ENCODE measurements around the gene GPC3.

The GPC3 gene

GRCh38 chrX:133928365-133928764 is 57.0 kb downstream of the GPC3 start:
- TF ChIP-seq ZNF555 (tag by site-specific recombination; conservative IDR thresholded peaks at IDR 0.05), result no peak
- no peak for TF ChIP-seq SCRT2 (tag by site-specific recombination; IDR thresholded peaks at IDR 0.05)
- TF ChIP-seq ZNF521 (tag by site-specific recombination; IDR thresholded peaks at IDR 0.05), result no peak
- no peak for TF ChIP-seq TRIM28 (IDR thresholded peaks at IDR 0.05; ENCODE audit: borderline replicate concordance, low read length)
- no peak for TF ChIP-seq ZNF132 (tag by site-specific recombination; IDR thresholded peaks at IDR 0.05; ENCODE audit: borderline replicate concordance)
- TF ChIP-seq ZNF561 (tag by site-specific recombination; IDR thresholded peaks at IDR 0.05; ENCODE audit: borderline replicate concordance), result no peak
- no peak for TF ChIP-seq ZBTB7A (tag by site-specific recombination; IDR thresholded peaks at IDR 0.05; ENCODE audit: low read depth)
- no peak for TF ChIP-seq ZNF362 (tag by site-specific recombination; IDR thresholded peaks at IDR 0.05)
- TF ChIP-seq ZNF19 (tag by site-specific recombination; IDR thresholded peaks at IDR 0.05; ENCODE audit: low read depth), result no peak

DNA sequence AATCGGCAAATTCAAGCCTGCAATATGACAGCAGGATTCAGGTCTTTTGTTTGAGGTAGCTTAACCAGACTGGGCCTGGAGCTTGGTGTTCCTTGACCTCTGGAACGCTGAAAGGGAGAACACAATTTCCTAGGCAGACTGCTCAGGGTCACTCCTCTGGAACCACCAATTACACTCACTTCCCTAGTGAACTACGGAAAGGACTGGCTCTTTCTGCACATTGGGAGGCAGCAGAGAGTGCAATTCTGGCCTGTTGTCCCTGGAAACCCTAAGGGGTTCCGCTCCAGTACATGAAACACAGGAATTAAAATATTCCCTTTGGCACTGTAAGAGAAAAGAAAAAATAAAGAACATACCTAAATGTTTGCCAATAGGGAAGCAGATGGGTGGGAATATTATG is 58.6 kb downstream of the GPC3 start:
- Histone ChIP-seq H3K27ac (ENCODE audit: extremely low read depth, low read depth, low read length) (no peak overlapping the region), H3K4me1 (ENCODE audit: control insufficient read depth, insufficient read depth, low read length) (no peaks in the 10 kb centered on the region; the same call in 1 of the 2 replicates), H3K4me3 (ENCODE audit: low read depth, low read length) (no peak overlapping the region), H3K9me3 (ENCODE audit: control insufficient read depth, insufficient read depth, low read depth, low read length) (no peaks in the 10 kb centered on the region), H3K36me3 (ENCODE audit: control insufficient read depth in 2 of 2, insufficient read depth in 1 of 2, low read length in 2 of 2) (no peaks in the 10 kb centered on the region)
- CTCF ChIA-PET, result interaction anchor here (0.7 to 1.0 kb wide), 3 partner anchors 8 to 99 kb away, joined by 3 to 4 read pairs (median 4); no protein-coding TSS in a partner anchor
- TF ChIP-seq ZNF132 (tag by site-specific recombination; IDR thresholded peaks at IDR 0.05; ENCODE audit: borderline replicate concordance) (no peak), ZNF843 (tag by site-specific recombination; IDR thresholded peaks at IDR 0.05) (no peak), ZNF324 (tag by site-specific recombination; IDR thresholded peaks at IDR 0.05) (no peak)
- POLR2A ChIA-PET, result no interaction called here

More at GRCh38 chrX:133928365-133928764, 57.0 kb downstream of the GPC3 start:
- Histone ChIP-seq H3K36me3 (ENCODE audit: control insufficient read depth in 2 of 2, insufficient read depth in 1 of 2, low read length in 2 of 2) (no peaks in the 10 kb centered on the region), H3K4me1 (ENCODE audit: control insufficient read depth, insufficient read depth, low read length) (no peaks in the 10 kb centered on the region; the same call in 1 of the 2 replicates), H3K9me3 (ENCODE audit: control insufficient read depth, insufficient read depth, low read depth, low read length) (no peaks in the 10 kb centered on the region), H3K4me3 (ENCODE audit: low read depth, low read length) (no peak overlapping the region), H3K27ac (ENCODE audit: extremely low read depth, low read depth, low read length) (no peak overlapping the region)
- ChIA-PET CTCF (interaction anchor here (1.0 kb wide), 1 partner anchor 98 kb away, joined by 5 read pairs; no protein-coding TSS in a partner anchor), POLR2A (no interaction called here)

GRCh38 chrX:133926099-133926498 is 59.3 kb downstream of the GPC3 start:
- no peaks in the 10 kb centered on the region for H3K36me3 ChIP-seq (ENCODE audit: control insufficient read depth in 2 of 2, insufficient read depth in 1 of 2, low read length in 2 of 2)
- no peak overlapping the region for H3K27ac ChIP-seq (ENCODE audit: extremely low read depth, low read depth, low read length)
- ChIA-PET POLR2A (no interaction called here), CTCF (interaction anchor here (0.7 to 1.0 kb wide), 3 partner anchors 9 to 100 kb away, joined by 3 to 6 read pairs (median 4); no protein-coding TSS in a partner anchor)
- H3K9me3 ChIP-seq (ENCODE audit: control insufficient read depth, insufficient read depth, low read depth, low read length), result no peaks in the 10 kb centered on the region
- TF ChIP-seq CTCF (tag by site-specific recombination; IDR thresholded peaks at IDR 0.05) (no peak), ZNF335 (tag by site-specific recombination; conservative IDR thresholded peaks at IDR 0.05) (no peak), ZNF664 (tag by site-specific recombination; IDR thresholded peaks at IDR 0.05) (no peak), ZNF140 (tag by site-specific recombination; IDR thresholded peaks at IDR 0.05) (no peak), WT1 (tag by site-specific recombination; IDR thresholded peaks at IDR 0.05) (no peak), RBAK (tag by site-specific recombination; IDR thresholded peaks at IDR 0.05) (no peak), ZNF692 (tag by site-specific recombination; IDR thresholded peaks at IDR 0.05) (no peak), ZNF132 (tag by site-specific recombination; IDR thresholded peaks at IDR 0.05; ENCODE audit: borderline replicate concordance) (no peak)
- TF ChIP-seq, protein P1, sequence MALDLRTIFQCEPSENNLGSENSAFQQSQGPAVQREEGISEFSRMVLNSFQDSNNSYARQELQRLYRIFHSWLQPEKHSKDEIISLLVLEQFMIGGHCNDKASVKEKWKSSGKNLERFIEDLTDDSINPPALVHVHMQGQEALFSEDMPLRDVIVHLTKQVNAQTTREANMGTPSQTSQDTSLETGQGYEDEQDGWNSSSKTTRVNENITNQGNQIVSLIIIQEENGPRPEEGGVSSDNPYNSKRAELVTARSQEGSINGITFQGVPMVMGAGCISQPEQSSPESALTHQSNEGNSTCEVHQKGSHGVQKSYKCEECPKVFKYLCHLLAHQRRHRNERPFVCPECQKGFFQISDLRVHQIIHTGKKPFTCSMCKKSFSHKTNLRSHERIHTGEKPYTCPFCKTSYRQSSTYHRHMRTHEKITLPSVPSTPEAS (tag by site-specific recombination; IDR thresholded peaks at IDR 0.05), result no peak
- no peaks in the 10 kb centered on the region; the same call in 1 of the 2 replicates for H3K4me1 ChIP-seq (ENCODE audit: control insufficient read depth, insufficient read depth, low read length)
- no peak overlapping the region for H3K4me3 ChIP-seq (ENCODE audit: low read depth, low read length)

Measured in HEK293 (cell line).